Measurements from ENCODE around the gene CAPN5. TPM values are rescaled to one million over a fixed set of nuclear protein-coding genes. Genes with fewer than 3 reads are reported as not detected.

The CAPN5 gene
- total and polyA plus RNA-seq, 2 of the 8 experiments (the other 6 are each of a cell fraction or from before 2014, with no cell fraction given), result 21.5 to 22.4 TPM

GRCh38 chr11:77096591-77097019 lies 29.8 kb downstream of the CAPN5 start:
- Histone ChIP-seq H2BK120ac (replicated peaks; ENCODE audit: low read depth, low read length) (no peak overlapping the region), H4K8ac (ENCODE audit: extremely low read depth, insufficient read depth, low read length) (no peak overlapping the region), H3K23ac (ENCODE audit: insufficient read length) (no peak overlapping the region), H3K14ac (ENCODE audit: insufficient read length) (no peak overlapping the region), H3K9ac (replicated peaks in 1 of 4; ENCODE audit: extremely low read depth in 1 of 4, low read depth in 3 of 4, low read length in 3 of 4) (no peak overlapping the region), H4K20me1 (replicated peaks in 1 of 2; ENCODE audit: control insufficient read depth in 1 of 2, insufficient read depth in 2 of 2, low read length in 2 of 2) (peaks cover 0 to under 1% of the 10 kb centered on the region in 2 experiments), H3K9me3 (ENCODE audit: insufficient read depth in 2 of 2, low read depth in 1 of 2, low read length in 1 of 2) (no peaks in the 10 kb centered on the region), H3K4me3 (ENCODE audit: extremely low read depth in 1 of 4, insufficient read depth in 2 of 4, low read depth in 3 of 4, low read length in 4 of 4) (no peak overlapping the region), H3K23me2 (ENCODE audit: low read depth, low read length) (no peaks in the 10 kb centered on the region), H2AFZ (ENCODE audit: low read length) (no peak overlapping the region), H3K36me3 (ENCODE audit: control insufficient read depth in 2 of 4, insufficient read depth in 4 of 4, low read length in 3 of 4) (no peaks in the 10 kb centered on the region), H3K18ac (ENCODE audit: extremely low read depth, low read length) (no peak overlapping the region), H3K79me1 (ENCODE audit: low read depth, low read length) (no peaks in the 10 kb centered on the region), H3K27me3 (replicated peaks in 1 of 4; ENCODE audit: control insufficient read depth in 3 of 4, extremely low read depth in 1 of 4, insufficient read depth in 3 of 4, low read length in 3 of 4) (no peaks in the 10 kb centered on the region), H3K4ac (replicated peaks; ENCODE audit: insufficient read length, low read depth, low read length) (no peak overlapping the region), H3K56ac (replicated peaks; ENCODE audit: insufficient read length, low read depth, low read length) (no peak overlapping the region), H3K4me1 (replicated peaks in 1 of 4; ENCODE audit: control insufficient read depth in 3 of 4, insufficient read depth in 4 of 4, low read length in 3 of 4) (no peaks in the 10 kb centered on the region), H4K91ac (replicated peaks; ENCODE audit: insufficient read length, low read length) (no peak overlapping the region), H2BK15ac (ENCODE audit: low read length) (no peak overlapping the region), H3K4me2 (ENCODE audit: insufficient read depth in 1 of 2, low read depth in 2 of 2, low read length in 2 of 2) (no peak overlapping the region), H4K5ac (ENCODE audit: insufficient read length, low read depth, low read length) (no peak overlapping the region), H3K79me2 (ENCODE audit: control insufficient read depth in 1 of 2, insufficient read depth in 2 of 2, low read length in 2 of 2) (no peaks in the 10 kb centered on the region), H2BK5ac (ENCODE audit: low read depth, low read length) (no peak overlapping the region), H3K27ac (ENCODE audit: low read depth, low read length) (no peak overlapping the region), H2BK20ac (ENCODE audit: low read length) (no peak overlapping the region), H2AK5ac (ENCODE audit: low read depth, low read length) (no peak overlapping the region), H2BK12ac (ENCODE audit: low read depth, low read length) (no peak overlapping the region)
- ChIA-PET POLR2A (ENCODE audit: partially characterized antibody) (interaction anchor here (1.5 kb wide), 1 partner anchor 15 kb away, joined by 3 read pairs; no protein-coding TSS in a partner anchor), CTCF (ENCODE audit: partially characterized antibody) (interaction anchor here (0.7 to 11.6 kb wide), 4 partner anchors 12 to 44 kb away, joined by 3 to 297 read pairs (median 148); partner anchors contain the start of genes CAPN5 and OMP)
- no peak for FAIRE-seq
- DNase-seq (ENCODE audit: low read depth in 1 of 2, low spot score in 2 of 2), result no peak
- 88% methylated on average over 5 of the region's 8 CpGs; no CpG with 5 or more reads in 1 of the 2 experiments for WGBS, 2 experiments (ENCODE audit: extremely low coverage in 1 of 2, insufficient coverage in 1 of 2, insufficient read length in 1 of 2, insufficient replicate concordance in 2 of 2, low coverage in 1 of 2, low lambda C conversion rate in 2 of 2, missing lambda C conversion rate in 1 of 2)
- TF ChIP-seq NRF1 (IDR thresholded peaks at IDR 0.05; ENCODE audit: low read depth, low read length), result no peak
- TF ChIP-seq KDM1A (IDR thresholded peaks at IDR 0.05; ENCODE audit: borderline replicate concordance, low read length), result no peak
- no peak for TF ChIP-seq RXRA (IDR thresholded peaks at IDR 0.05; ENCODE audit: insufficient read depth, low read depth, low read length)
- TF ChIP-seq JUN (IDR thresholded peaks at IDR 0.05; ENCODE audit: low read depth, low read length), result no peak
- TF ChIP-seq KDM4A (IDR thresholded peaks at IDR 0.05; ENCODE audit: low read depth, low read length, severe bottlenecking), result no peak
- no peak for TF ChIP-seq EGR1 (IDR thresholded peaks at IDR 0.05; ENCODE audit: borderline replicate concordance, low read depth, low read length)
- TF ChIP-seq CHD2 (IDR thresholded peaks at IDR 0.05; ENCODE audit: low read length), result no peak
- TF ChIP-seq TBP (IDR thresholded peaks at IDR 0.05; ENCODE audit: low read depth, low read length), result no peak
- no peak for TF ChIP-seq TEAD4 (IDR thresholded peaks at IDR 0.05; ENCODE audit: low read depth, low read length)
- TF ChIP-seq TAF7 (optimal IDR thresholded peaks at IDR 0.05; ENCODE audit: borderline replicate concordance, low read depth, low read length), result no peak
- no peak for TF ChIP-seq CTBP2 (IDR thresholded peaks at IDR 0.05; ENCODE audit: borderline replicate concordance, insufficient read depth, insufficient read length, low read length)
- no peak for TF ChIP-seq SIRT6 (IDR thresholded peaks at IDR 0.05; ENCODE audit: low read length)
- no peak for TF ChIP-seq POU5F1 (IDR thresholded peaks at IDR 0.05; ENCODE audit: low read depth, low read length)
- no peak for TF ChIP-seq CBX5 (IDR thresholded peaks at IDR 0.05; ENCODE audit: low read depth, low read length)
- no peak for TF ChIP-seq SP1 (IDR thresholded peaks at IDR 0.05; ENCODE audit: low read depth, low read length)
- TF ChIP-seq JUND (IDR thresholded peaks at IDR 0.05; ENCODE audit: low read length), result no peak
